COR-L47 (cell line): ENCODE measurements around the gene PRPF40A.

Experiments used
- DNase-seq: peaks from one replicate; lab custom pipeline; 2025; lab: John Stamatoyannopoulos, UW

Gene PRPF40A

DNA sequence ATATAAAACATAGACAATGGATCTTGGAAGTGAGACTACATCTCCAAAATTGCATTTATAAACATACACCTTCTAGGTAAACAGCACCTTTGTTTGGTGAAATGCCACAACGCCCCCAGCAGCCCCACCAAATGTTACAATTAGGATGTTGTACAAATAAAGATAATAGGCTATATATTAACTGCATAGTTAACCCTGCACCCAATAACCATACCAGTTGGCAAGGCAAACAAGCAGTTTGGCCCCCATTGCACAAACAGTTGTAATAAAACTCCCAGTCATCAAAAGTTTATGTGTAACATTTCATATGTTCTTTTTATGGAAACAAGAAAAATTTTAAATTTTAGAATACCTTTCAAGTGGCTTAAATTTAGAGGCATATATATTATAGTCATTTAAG lies 67.3 kb downstream of the PRPF40A start:
- DNase-seq = no peak

DNA sequence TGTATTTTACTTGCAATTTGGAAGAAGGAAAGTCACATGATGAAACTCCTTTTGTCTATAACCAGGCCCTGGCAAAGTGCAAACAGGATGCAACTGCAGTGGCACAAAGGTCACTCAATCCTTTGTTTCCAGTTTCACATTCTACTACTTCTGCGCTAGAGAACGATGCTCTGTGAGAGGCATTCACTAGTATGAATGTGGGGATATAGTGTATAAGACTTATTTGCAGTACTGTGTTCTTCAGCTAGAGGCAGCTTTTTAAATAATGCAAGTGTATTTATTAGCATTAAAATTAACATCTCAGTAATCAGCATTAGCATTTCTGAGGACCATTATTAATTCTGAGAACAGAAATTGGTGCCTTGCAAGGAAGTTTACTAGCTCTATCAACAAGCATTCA lies 68.9 kb downstream of the PRPF40A start:
- no peak for DNase-seq

DNA sequence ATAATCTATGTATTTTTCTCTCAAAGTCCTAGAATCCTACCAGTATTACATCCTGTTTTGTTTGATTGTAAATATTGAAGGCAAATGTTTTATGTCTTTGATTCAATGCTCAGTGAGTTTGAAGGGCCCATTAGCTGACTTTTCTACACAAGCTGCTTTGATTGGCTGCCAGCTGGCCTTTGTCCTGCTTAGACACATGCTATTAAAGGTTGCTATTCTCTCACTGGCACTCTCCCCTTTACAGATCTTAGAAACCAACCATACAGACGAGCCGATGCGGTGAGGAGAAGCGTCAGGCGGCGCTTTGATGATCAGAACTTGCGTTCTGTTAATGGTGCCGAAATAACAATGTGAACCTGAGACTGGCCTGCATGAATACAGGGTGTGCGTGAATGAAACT lies 69.7 kb downstream of the PRPF40A start:
- no peak for DNase-seq

- no peak for DNase-seq
Observed at GRCh38 chr2:152646775-152647174, 70.5 kb downstream of the PRPF40A start.

DNA sequence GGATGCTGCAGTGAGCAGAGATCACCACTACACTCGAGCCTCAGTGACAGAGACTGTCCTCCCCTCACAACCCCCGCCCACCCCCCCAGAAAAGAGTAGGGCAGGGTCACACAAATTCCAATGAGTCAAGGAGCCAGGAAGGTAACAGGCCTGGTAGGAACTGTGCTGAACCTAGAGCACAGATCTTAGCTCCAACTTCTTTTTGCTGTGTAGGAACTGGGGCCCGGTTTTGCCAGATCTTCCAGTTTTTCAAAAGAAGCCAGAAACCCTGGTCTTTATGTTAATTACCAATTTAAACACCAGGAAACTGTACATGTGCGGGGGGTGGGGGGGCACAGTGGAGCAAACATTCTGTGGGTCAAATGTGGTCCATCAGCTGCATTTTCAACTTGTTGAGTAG lies 71.0 kb downstream of the PRPF40A start:
- no peak for DNase-seq

DNA sequence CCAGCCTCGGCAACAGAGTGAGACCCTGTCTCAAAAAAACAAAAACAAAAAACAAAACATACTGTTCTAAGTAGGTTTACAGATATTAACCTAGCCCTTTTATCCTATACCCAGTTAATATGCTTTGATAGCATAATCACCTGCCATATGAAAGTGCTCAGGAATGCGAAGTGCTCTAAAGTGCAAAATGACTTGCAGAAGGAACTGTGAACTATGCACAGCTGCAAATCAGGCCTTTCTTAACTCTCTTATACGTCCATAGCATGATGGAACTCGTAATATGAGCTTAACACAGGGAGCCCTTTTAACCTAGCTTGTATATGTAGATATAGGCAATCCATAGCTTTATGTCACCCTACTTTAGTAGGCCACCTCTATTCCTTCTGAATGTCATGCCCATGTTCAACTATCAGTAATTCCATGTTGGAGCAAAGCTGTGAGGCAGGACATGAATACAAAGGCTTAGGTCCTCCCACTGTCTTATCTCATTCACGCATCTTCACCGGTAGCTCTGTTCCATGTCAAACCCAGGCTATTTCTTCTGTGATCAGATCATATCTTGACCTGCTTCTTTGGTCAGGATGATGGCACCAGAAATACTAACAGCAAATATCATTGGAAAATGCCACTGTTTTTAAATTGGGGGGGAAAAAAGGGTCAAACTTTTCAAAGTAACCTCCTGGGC lies 72.9 kb downstream of the PRPF40A start:
- DNase-seq = no peak

DNA sequence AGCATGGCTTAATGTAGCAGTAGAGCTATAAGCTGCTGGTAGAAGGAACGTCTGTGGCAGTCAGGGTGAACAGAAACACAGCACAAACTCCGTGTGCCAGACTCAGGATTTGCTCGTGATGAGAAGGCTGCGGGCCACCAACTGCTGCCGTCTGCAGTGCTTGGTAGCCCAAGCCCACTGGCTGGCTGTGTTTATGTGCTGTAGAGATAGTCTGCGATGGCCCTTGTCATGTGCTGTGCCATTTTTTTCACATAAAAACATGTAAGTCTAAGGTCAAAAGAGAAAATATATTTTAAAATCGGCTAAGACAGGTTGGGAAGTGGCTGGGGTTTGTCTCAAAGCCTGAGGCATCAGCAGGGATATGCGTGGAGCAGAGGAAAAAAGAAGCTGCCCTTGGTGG lies 78.7 kb downstream of the PRPF40A start:
- no peak for DNase-seq

GRCh38 chr2:152638056-152638455 lies 79.2 kb downstream of the PRPF40A start:
- no peak for DNase-seq

DNA sequence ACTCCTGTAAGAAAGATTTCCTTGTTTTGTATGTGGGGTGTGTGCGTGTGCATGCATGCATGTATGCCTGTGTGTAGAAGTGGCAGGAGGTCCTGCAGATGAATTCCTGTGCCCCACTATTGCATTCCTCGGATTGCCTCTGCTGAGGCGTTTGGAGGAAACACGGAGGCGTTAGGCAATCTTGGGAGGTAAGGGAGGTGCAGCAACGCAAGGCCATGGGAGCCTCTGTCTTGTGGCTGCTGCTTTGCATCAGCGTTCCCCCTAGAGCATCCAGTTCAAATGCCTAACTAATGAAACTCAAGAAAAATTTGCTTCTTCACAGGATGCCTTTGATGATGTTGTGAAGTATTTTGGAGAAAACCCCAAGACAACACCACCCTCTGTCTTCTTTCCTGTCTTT lies 80.0 kb downstream of the PRPF40A start:
- DNase-seq = no peak

DNA sequence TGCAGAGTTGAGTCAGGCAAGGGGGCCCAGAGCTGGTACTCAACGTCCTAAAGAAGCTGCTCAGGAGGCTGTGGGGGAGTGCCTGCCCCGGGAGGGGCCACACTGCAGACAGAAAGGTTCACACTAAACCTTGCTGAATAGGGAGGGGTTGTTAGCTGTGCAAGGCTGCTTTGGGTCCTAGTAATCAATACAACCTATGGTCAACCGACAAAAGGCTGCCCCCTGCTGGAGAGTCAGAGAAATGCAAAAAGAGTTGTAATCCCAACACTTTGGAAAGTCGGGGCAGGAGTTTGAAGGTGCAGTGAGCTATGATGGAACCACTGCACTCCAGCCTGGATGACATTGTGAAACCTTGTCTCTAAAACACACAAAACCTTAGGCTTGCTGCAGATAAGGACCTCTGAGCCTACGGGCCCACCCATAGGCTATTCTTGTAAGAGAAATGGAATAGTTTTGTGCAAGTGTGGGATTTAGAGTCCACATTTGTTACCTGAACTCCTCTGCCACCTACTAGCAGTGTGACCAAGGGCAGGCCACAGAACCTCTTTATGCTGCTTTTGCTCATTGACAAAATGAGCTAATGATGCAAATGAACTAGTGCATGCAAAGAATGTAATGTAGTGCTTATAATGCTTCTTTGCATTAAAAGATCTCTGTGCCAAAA lies 81.5 kb downstream of the PRPF40A start:
- DNase-seq = peak; percentile 44

- DNase-seq = no peak
Observed at GRCh38 chr2:152632736-152633135, 84.5 kb downstream of the PRPF40A start.

DNA sequence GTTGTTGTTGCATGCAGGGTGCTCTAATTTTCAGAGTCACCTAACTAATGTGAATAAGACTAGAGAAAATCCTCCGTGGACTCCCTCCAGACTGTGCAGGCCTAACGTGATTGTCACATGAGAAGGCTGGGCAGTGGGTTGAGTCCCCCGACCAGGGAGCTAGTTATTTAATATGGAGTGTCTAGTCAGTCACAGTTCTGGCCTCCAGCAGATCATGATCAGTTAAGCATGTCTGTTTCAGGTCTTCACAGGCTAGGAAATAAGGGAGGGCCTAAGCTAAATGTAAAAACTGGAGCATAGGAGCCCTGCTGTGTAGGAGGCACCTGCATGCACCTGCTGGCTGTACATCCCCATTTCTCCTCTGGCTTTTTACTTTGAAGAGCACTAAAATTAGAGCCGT lies 86.8 kb downstream of the PRPF40A start:
- DNase-seq = no peak

- no peak for DNase-seq
Observed at GRCh38 chr2:152629202-152629601, 88.1 kb downstream of the PRPF40A start.

DNA sequence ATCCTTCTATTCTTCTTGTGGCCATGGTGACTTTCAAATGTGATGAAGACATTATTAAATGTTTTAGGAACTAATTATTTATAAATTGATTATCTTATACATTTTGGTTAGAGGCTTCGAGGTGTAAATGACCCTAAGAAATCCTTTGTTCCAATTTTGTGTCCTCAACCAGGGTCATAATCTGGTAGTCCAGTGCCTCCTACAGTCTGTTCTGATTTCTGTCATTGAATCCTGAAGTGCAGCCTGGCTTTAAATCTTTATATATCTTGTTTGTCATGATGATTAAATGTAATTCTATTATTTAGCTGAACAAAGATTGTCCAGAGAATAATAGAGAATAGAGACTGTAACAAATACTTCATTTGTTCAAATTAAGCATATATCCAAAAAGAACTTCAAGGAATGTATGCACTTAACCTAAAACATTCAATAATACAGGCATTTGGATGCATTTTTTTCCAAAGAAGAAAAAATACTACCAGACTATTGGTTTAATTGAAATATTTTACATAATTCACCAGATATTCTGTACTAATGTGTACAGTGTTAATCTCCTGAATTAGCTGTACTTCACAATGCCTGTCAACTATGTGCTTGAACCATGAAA lies 89.8 kb downstream of the PRPF40A start:
- peak; percentile 18 for DNase-seq

- no peak for DNase-seq
Observed at GRCh38 chr2:152626911-152627339, 90.3 kb downstream of the PRPF40A start.

DNA sequence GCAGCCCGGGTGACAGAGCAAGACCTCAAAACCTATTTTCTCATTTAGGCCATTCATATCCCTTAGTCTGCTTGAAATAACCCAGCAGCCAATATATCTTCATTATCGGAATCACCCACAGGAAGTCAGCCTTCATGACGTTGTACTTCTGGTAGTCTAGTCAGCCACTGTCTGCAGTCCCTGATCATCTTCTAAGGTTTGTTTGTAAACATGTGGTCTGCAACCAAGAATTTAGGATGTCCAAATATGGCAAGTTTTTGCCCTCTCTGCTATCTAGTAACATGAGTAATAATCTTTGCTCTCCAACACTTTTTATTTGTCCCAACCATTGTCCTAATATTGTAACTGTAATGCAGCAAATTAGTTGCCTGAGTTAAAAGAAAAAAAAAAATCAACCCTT lies 92.5 kb downstream of the PRPF40A start:
- DNase-seq = no peak

DNA sequence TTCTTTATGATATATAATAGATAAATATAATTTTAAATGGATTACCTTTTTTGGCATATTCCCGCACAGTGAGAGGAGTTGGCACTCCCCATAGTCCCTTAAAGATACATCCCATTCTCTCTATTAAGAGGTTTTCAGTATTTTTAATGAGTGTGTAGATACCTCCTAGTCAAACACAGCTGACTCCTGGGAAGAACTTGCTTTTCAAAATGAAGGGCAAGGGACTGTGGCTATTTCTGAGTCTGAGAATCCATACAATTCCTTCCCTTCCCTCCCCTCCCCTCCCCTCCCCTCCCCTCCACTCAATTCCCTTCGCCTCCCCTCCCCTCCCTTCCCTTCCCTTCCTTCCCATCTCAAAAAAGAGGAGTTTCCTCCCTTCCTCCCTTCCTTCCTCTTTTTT lies 93.5 kb downstream of the PRPF40A start:
- DNase-seq = no peak

- no peak for DNase-seq
Observed at GRCh38 chr2:152623076-152623740, 94.1 kb downstream of the PRPF40A start.

DNA sequence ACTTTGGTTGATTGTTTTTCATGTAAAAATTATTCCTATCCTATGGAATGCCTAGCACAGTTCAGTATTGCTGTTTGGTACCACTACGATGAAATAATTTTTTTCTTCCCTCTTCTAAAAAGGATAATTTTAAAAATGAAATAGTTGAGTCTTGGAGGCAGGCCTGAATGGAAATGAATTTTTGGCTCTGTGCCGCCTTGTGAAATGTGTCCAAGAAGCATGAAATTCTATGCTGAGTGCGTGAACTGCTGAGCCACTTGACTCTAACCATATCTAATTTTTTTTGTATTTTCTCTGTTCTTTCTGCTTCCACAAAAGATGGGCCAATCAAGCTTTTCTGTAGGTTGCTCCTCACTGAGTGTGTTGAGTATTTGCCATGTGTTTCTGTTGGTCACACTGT lies 95.0 kb downstream of the PRPF40A start:
- no peak for DNase-seq

DNA sequence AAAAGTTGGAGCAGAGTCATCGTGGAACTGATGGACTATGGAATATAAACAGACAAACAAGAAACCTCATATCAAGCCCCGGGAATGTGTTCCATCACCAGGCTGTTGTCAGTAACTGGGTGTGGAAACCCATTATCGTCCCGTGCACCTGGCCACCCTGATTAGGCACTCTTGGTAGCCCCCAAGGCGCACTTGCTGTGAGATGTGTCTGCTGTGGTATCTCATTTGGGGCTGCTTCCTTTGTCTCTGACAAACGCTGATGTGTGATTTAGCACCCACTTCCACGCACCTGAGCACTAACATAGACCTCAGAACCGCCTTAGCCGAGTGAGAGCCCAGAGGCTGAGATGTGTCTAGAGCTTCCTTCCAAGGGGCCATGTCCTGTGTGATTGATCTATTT lies 96.3 kb downstream of the PRPF40A start:
- no peak for DNase-seq

GRCh38 chr2:152620208-152620607 lies 97.1 kb downstream of the PRPF40A start:
- DNase-seq = no peak

DNA sequence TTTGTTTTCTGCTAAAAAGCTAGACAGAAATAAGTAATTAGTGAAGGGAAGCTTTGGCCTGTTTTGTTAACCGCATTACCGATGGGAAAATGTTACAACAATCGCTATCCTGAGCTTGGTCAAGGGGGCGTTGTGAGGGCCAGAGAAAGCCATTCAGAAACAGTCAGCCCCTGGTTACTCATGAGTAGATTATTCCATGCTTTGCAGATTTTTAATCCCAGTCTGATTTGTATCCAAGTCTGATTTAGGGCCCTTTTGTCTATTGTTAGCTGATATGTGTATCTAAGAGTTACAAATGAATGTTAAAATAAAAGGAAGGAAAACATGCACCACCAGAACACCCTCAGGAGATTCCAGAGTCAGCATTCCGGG lies 99.1 kb downstream of the PRPF40A start:
- DNase-seq = no peak
